Endothelial cell of umbilical vein (primary cell): Measurements from ENCODE around the gene RNF157. TPM values are rescaled to one million over a fixed set of nuclear protein-coding genes. Genes with fewer than 3 reads are reported as not detected.
"Not testable (repeated sequence)": the region's sequence is repeated elsewhere in the genome, so short reads cannot be mapped to it uniquely, and the experiment has no call there.

Source experiments
- BruUV-seq: library from RNA; stranded (reverse); fragments of 400-500 nt; replicated peaks from 2 replicates; lab custom pipeline; 2021; lab: Mats Ljungman, UMichigan
- CTCF ChIA-PET: fragments of 300-600, 350-600 bp; sonication (Branson Sonifier 250); formaldehyde crosslinking; loops from one replicate; lab custom pipeline; 2021; ENCODE audit warnings: antibody characterized with exemption, inconsistent platforms; lab: Charles Lee
- POLR2A ChIA-PET: fragments of 300-600, 350-600 bp; sonication (Branson Sonifier 250); formaldehyde crosslinking; loops from one replicate; lab custom pipeline; 2021; ENCODE audit warnings: antibody characterized with exemption, inconsistent platforms; lab: Charles Lee
- DNase-seq: peaks from one replicate; pipeline ENCODE4 v3.0.0-alpha.2; 2011; ENCODE audit warnings: low read depth, low spot score
- FAIRE-seq: peaks from 2 replicates; lab custom pipeline; 2011; peaks lifted over from hg19 to GRCh38; lab: Jason Lieb, UNC
- H2AFZ ChIP-seq: 2 replicates; pipeline ENCODE4 v1.6.0; 2012; ENCODE audit warnings: low read depth, low read length, control low read depth, inconsistent platforms
- H3K27ac ChIP-seq: 2 replicates; pipeline ENCODE4 v1.5.1; 2011; ENCODE audit warnings: low read depth, mild to moderate bottlenecking, control low read depth, low read length, moderate library complexity; ENCODE audit not compliant: insufficient read depth
- H3K27me3 ChIP-seq, 2 experiments: 2 replicates each; pipeline versions ENCODE4 v1.6.0 to v1.6.1; 2011; ENCODE audit warnings: low read length in 2 of 2, mixed read lengths in 1 of 2; ENCODE audit not compliant: control insufficient read depth in 2 of 2, insufficient read depth in 2 of 2
- H3K36me3 ChIP-seq, 2 experiments: 2 replicates in 1 of 2; 3 replicates in 1 of 2; pipeline ENCODE4 v1.5.1; 2011; ENCODE audit warnings: low read length in 2 of 2, mild to moderate bottlenecking in 1 of 2, moderate library complexity in 1 of 2; ENCODE audit not compliant: control insufficient read depth in 2 of 2, insufficient read depth in 2 of 2; ENCODE audit errors: extremely low read depth in 1 of 2
- H3K4me1 ChIP-seq: 3 replicates; pipeline ENCODE4 v1.5.1; 2011; ENCODE audit warnings: mild to moderate bottlenecking, low read length; ENCODE audit not compliant: control insufficient read depth, insufficient read depth; ENCODE audit errors: extremely low read depth
- H3K4me2 ChIP-seq: 2 replicates; pipeline ENCODE4 v1.6.1; 2011; ENCODE audit warnings: low read length, control low read depth, mixed read lengths; ENCODE audit not compliant: insufficient read depth
- H3K4me3 ChIP-seq, 3 experiments: fragments of 200-600 bp in 1 of 3; sonication (generic), shearing (Covaris generic) in 1 of 3; replicated peaks in 1 of 3; 2 replicates each; pipeline ENCODE4 v1.5.1; 2011 to 2016; ENCODE audit warnings: control low read depth in 3 of 3, low read length in 3 of 3, mild to moderate bottlenecking in 2 of 3, inconsistent platforms in 1 of 3, low read depth in 1 of 3, moderate library complexity in 1 of 3; ENCODE audit not compliant: insufficient read depth in 1 of 3
- H3K79me2 ChIP-seq: 2 replicates; pipeline ENCODE4 v1.6.0; 2012; ENCODE audit warnings: low read length, inconsistent platforms; ENCODE audit not compliant: control insufficient read depth, insufficient read depth
- H3K9ac ChIP-seq: replicated peaks from 2 replicates; pipeline ENCODE3; 2011; ENCODE audit warnings: low read length, control low read depth; ENCODE audit not compliant: insufficient read depth; ENCODE audit errors: extremely low read depth
- H3K9me1 ChIP-seq: replicated peaks from 3 replicates; pipeline ENCODE4 v1.6.0; 2011; ENCODE audit warnings: mild to moderate bottlenecking, low read length; ENCODE audit not compliant: control insufficient read depth, insufficient read depth; ENCODE audit errors: extremely low read depth
- H3K9me3 ChIP-seq: replicated peaks from 2 replicates; pipeline ENCODE4 v1.5.1; 2012; ENCODE audit warnings: low read length, inconsistent platforms; ENCODE audit not compliant: control insufficient read depth, insufficient read depth
- H4K20me1 ChIP-seq: replicated peaks from 2 replicates; pipeline ENCODE3; 2011; ENCODE audit warnings: mild to moderate bottlenecking, low read length; ENCODE audit not compliant: control insufficient read depth, insufficient read depth; ENCODE audit errors: extremely low read depth
- FOS ChIP-seq: IDR thresholded peaks from 2 replicates; pipeline ENCODE4 v1.6.1; 2011; ENCODE audit warnings: mild to moderate bottlenecking, low read length, moderate library complexity, borderline replicate concordance; ENCODE audit not compliant: insufficient read depth
- GATA2 ChIP-seq: IDR thresholded peaks from 2 replicates; pipeline ENCODE4 v1.7.0; 2011; ENCODE audit warnings: low read depth, mild to moderate bottlenecking, moderate library complexity, mixed read lengths, low read length; ENCODE audit not compliant: insufficient read length, insufficient read depth
- MYC ChIP-seq: IDR thresholded peaks from one replicate; pipeline ENCODE4 v1.6.1; 2011; ENCODE audit warnings: mild to moderate bottlenecking, low read depth, low read length
- POLR2AphosphoS5 ChIP-seq: IDR thresholded peaks from 2 replicates; pipeline ENCODE4 v1.6.1; 2012; ENCODE audit warnings: low read depth, mild to moderate bottlenecking, control low read depth, low read length, moderate library complexity; ENCODE audit not compliant: insufficient read depth
- dilution Hi-C: fragments of 300-500 bp; cut with MboI; formaldehyde crosslinking; loops from one replicate; pipeline ENCODE4 v1.15.0; 2019; ENCODE audit warnings: low sequenced_read_pairs; ENCODE audit not compliant: extremely low pct_ligation_motif_present
- intact Hi-C: fragments of 100-400 bp; cut with micrococcal nuclease; formaldehyde crosslinking; loops from one replicate; pipeline ENCODE4 v1.10.0; 2022
- polyA plus RNA-seq, 4 experiments: library from polyadenylated mRNA; depleted of rRNA in 3 of 4; stranded (reverse) in 3 of 4; unstranded in 1 of 4; fragments of >200 nt; gene quantifications; 2 replicates each; pipeline versions ENCODE4 v1.2.1 to v1.2.3, GENCODE V29; 2011 to 2012; ENCODE audit warnings: missing spikeins in 1 of 4
- total RNA-seq: library from RNA; stranded (reverse); gene quantifications from 2 replicates; pipeline ENCODE4 v1.2.3, GENCODE V29; 2021
- TF ChIP-seq, protein P1 (sequence below), 2 donors: IDR thresholded peaks; 1 replicate in 1 of 2; 2 replicates in 1 of 2; pipeline ENCODE4 v1.5.1; 2011; ENCODE audit warnings: low read length in 2 of 2, mild to moderate bottlenecking in 2 of 2, moderate library complexity in 2 of 2, control low read depth in 1 of 2, inconsistent platforms in 1 of 2, low read depth in 1 of 2; ENCODE audit not compliant: insufficient read depth in 1 of 2; ENCODE audit errors: extremely low read depth in 1 of 2

The RNF157 gene
- total and polyA plus RNA-seq, 2 donors (not counting 3 experiments of a cell fraction or from before 2014, with no cell fraction given) = 0.07 to 0.86 TPM

GRCh38 chr17:76225373-76226086 is 14.8 kb downstream of the RNF157 start:
- POLR2A ChIA-PET, H3K27ac ChIP-seq, H3K79me2 ChIP-seq, H4K20me1 ChIP-seq, dilution Hi-C loops, H3K4me2 ChIP-seq, BruUV-seq, FAIRE-seq, H3K9me3 ChIP-seq, H3K36me3 ChIP-seq, H3K4me3 ChIP-seq, intact Hi-C loops, CTCF ChIA-PET, H3K9me1 ChIP-seq, DNase-seq, H3K9ac ChIP-seq, H3K4me1 ChIP-seq, H2AFZ ChIP-seq: not testable (repeated sequence)
- H3K27me3 ChIP-seq = peaks cover 18% of the 10 kb centered on the region in 2 experiments

- Histone ChIP-seq H3K36me3 (no peaks in the 10 kb centered on the region), H3K9me3 (no peaks in the 10 kb centered on the region), H2AFZ (no peak overlapping the region), H4K20me1 (no peaks in the 10 kb centered on the region), H3K4me3 (no peak overlapping the region), H3K9ac (no peak overlapping the region), H3K4me2 (no peak overlapping the region), H3K27ac (no peak overlapping the region), H3K79me2 (no peaks in the 10 kb centered on the region), H3K9me1 (no peaks in the 10 kb centered on the region), H3K4me1 (no peaks in the 10 kb centered on the region), H3K27me3 (peaks cover 3 to 5% of the 10 kb centered on the region in 2 experiments)
- POLR2A ChIA-PET = no interaction called here
- intact Hi-C loops (no loop called here), dilution Hi-C loops (loop anchor here (25.0 kb wide), 1 partner anchor 213 kb away; no protein-coding TSS in a partner anchor)
- no peak for DNase-seq
- BruUV-seq = no TSS peak
- FAIRE-seq = no peak
- TF ChIP-seq, protein P1, sequence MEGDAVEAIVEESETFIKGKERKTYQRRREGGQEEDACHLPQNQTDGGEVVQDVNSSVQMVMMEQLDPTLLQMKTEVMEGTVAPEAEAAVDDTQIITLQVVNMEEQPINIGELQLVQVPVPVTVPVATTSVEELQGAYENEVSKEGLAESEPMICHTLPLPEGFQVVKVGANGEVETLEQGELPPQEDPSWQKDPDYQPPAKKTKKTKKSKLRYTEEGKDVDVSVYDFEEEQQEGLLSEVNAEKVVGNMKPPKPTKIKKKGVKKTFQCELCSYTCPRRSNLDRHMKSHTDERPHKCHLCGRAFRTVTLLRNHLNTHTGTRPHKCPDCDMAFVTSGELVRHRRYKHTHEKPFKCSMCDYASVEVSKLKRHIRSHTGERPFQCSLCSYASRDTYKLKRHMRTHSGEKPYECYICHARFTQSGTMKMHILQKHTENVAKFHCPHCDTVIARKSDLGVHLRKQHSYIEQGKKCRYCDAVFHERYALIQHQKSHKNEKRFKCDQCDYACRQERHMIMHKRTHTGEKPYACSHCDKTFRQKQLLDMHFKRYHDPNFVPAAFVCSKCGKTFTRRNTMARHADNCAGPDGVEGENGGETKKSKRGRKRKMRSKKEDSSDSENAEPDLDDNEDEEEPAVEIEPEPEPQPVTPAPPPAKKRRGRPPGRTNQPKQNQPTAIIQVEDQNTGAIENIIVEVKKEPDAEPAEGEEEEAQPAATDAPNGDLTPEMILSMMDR (IDR thresholded peaks at IDR 0.05; ENCODE audit: extremely low read depth in 1 of 2, insufficient read depth in 1 of 2, low read depth in 1 of 2, low read length in 2 of 2) = no peak
- TF ChIP-seq GATA2 (no peak), MYC (no peak), FOS (no peak), POLR2AphosphoS5 (no peak)
- CTCF ChIA-PET = interaction anchor here (0.8 to 1.0 kb wide), 2 partner anchors 12 to 56 kb away, joined by 3 read pairs; no protein-coding TSS in a partner anchor
Observed at GRCh38 chr17:76223802-76224201, 16.5 kb downstream of the RNF157 start.
